WTC11 (cell line): ENCODE data around the gene CLNK. TPM values are rescaled to one million over a fixed set of nuclear protein-coding genes. Genes with fewer than 3 reads are reported as not detected.

ENCODE experiments used
- ATAC-seq: fragments of 200-7000 bp; cut with Tn5 transposase; 2 replicates; pipeline ENCODE4 v1.10.0; 2021; ENCODE audit warnings: mild to moderate bottlenecking, moderate library complexity
- CTCF ChIA-PET: fragments of 300-600 bp; sonication (Branson Sonifier 250); formaldehyde crosslinking; loops from one replicate; lab custom pipeline; 2021; ENCODE audit warnings: antibody characterized with exemption; lab: Charles Lee
- POLR2A ChIA-PET: fragments of 350-600 bp; sonication (Branson Sonifier 250); formaldehyde crosslinking; loops from one replicate; lab custom pipeline; 2021; ENCODE audit warnings: antibody characterized with exemption; lab: Charles Lee
- DNase-seq: peaks from one replicate; pipeline ENCODE4 v3.0.0; 2021; ENCODE audit warnings: low spot score
- H3K27ac Mint-ChIP-seq: 2 replicates; pipeline ENCODE4 v1.8.0; 2021; ENCODE audit warnings: mixed read lengths
- H3K27me3 Mint-ChIP-seq: 2 replicates; pipeline ENCODE4 v1.8.0; 2021; ENCODE audit warnings: low read depth, mild to moderate bottlenecking, moderate library complexity, mixed read lengths
- H3K36me3 Mint-ChIP-seq: 2 replicates; pipeline ENCODE4 v1.8.0; 2021; ENCODE audit warnings: mixed read lengths
- H3K4me1 Mint-ChIP-seq: 2 replicates; pipeline ENCODE4 v1.8.0; 2022; ENCODE audit warnings: mixed read lengths
- H3K4me3 Mint-ChIP-seq: 2 replicates; pipeline ENCODE4 v1.8.0; 2021; ENCODE audit warnings: mild to moderate bottlenecking, moderate library complexity, mixed read lengths
- H3K9me3 Mint-ChIP-seq: 2 replicates; pipeline ENCODE4 v1.8.0; 2021; ENCODE audit warnings: mixed read lengths
- ARID4B ChIP-seq: sonication (generic); formaldehyde crosslinking; IDR thresholded peaks from 2 replicates; pipeline ENCODE4 v1.8.0; 2023; ENCODE audit warnings: missing genetic modification reagents, mild to moderate bottlenecking, borderline replicate concordance
- CDX4 ChIP-seq: fragments of 250-450 bp; sonication (Bioruptor Pico); IDR thresholded peaks from 2 replicates; pipeline ENCODE4 v1.9.0; 2021; ENCODE audit warnings: moderate library complexity, mild to moderate bottlenecking, inconsistent platforms, borderline replicate concordance
- FOXP1 ChIP-seq: sonication (generic); formaldehyde crosslinking; IDR thresholded peaks from 2 replicates; pipeline ENCODE4 v1.8.0; 2022; ENCODE audit warnings: missing genetic modification reagents, mild to moderate bottlenecking, moderate library complexity, borderline replicate concordance
- GABPB1 ChIP-seq: sonication (generic); formaldehyde crosslinking; IDR thresholded peaks from 2 replicates; pipeline ENCODE4 v1.8.1; 2023; ENCODE audit warnings: mild to moderate bottlenecking, missing genetic modification reagents
- GRHL2 ChIP-seq: fragments of 250-450 bp; sonication (Bioruptor Pico); IDR thresholded peaks from 2 replicates; pipeline ENCODE4 v1.8.0; 2022; ENCODE audit warnings: mild to moderate bottlenecking, moderate library complexity; ENCODE audit not compliant: insufficient replicate concordance, severe bottlenecking
- GTF2I ChIP-seq: fragments of 250-450 bp; sonication (Bioruptor Pico); conservative IDR thresholded peaks from 2 replicates; pipeline ENCODE4 v1.4.0; 2021; ENCODE audit warnings: mild to moderate bottlenecking
- IRF2 ChIP-seq: sonication (generic); formaldehyde crosslinking; IDR thresholded peaks from 2 replicates; pipeline ENCODE4 v1.8.0; 2022; ENCODE audit warnings: low read depth, missing genetic modification reagents, borderline replicate concordance
- MAX ChIP-seq: sonication (generic); formaldehyde crosslinking; IDR thresholded peaks from 2 replicates; pipeline ENCODE4 v1.8.0; 2022; ENCODE audit warnings: mild to moderate bottlenecking, missing genetic modification reagents
- MXD4 ChIP-seq: fragments of 250-450 bp; sonication (Bioruptor Pico); IDR thresholded peaks from 2 replicates; pipeline ENCODE4 v1.8.0; 2021; ENCODE audit warnings: mild to moderate bottlenecking, moderate library complexity, borderline replicate concordance
- MYBL2 ChIP-seq: sonication (generic); formaldehyde crosslinking; IDR thresholded peaks from 2 replicates; pipeline ENCODE4 v1.8.1; 2023; ENCODE audit warnings: mild to moderate bottlenecking, moderate library complexity, missing genetic modification reagents
- NFE2L1 ChIP-seq: sonication (generic); formaldehyde crosslinking; IDR thresholded peaks from 2 replicates; pipeline ENCODE4 v1.8.1; 2023; ENCODE audit warnings: missing genetic modification reagents
- NFYB ChIP-seq: sonication (generic); formaldehyde crosslinking; conservative IDR thresholded peaks from 2 replicates; pipeline ENCODE4 v1.8.0; 2022; ENCODE audit warnings: low read depth, missing genetic modification reagents
- NR1H2 ChIP-seq: sonication (generic); formaldehyde crosslinking; IDR thresholded peaks from 2 replicates; pipeline ENCODE4 v1.9.0; 2021; ENCODE audit warnings: mild to moderate bottlenecking, moderate library complexity, missing genetic modification reagents
- OVOL2 ChIP-seq: fragments of 250-450 bp; sonication (Bioruptor Pico); IDR thresholded peaks from 2 replicates; pipeline ENCODE4 v1.9.0; 2021; ENCODE audit warnings: mild to moderate bottlenecking, borderline replicate concordance
- PREB ChIP-seq: sonication (generic); formaldehyde crosslinking; IDR thresholded peaks from 2 replicates; pipeline ENCODE4 v1.8.1; 2022; ENCODE audit warnings: mild to moderate bottlenecking, missing genetic modification reagents, moderate library complexity, borderline replicate concordance
- PRRX2 ChIP-seq: fragments of 250-450 bp; sonication (Bioruptor Pico); IDR thresholded peaks from 2 replicates; pipeline ENCODE4 v1.8.0; 2021; ENCODE audit warnings: mild to moderate bottlenecking
- RELA ChIP-seq: sonication (generic); formaldehyde crosslinking; IDR thresholded peaks from 2 replicates; pipeline ENCODE4 v1.8.1; 2022; ENCODE audit warnings: missing genetic modification reagents, mild to moderate bottlenecking, borderline replicate concordance
- TEAD1 ChIP-seq: sonication (generic); formaldehyde crosslinking; IDR thresholded peaks from 2 replicates; pipeline ENCODE4 v1.8.0; 2022; ENCODE audit warnings: mild to moderate bottlenecking, missing genetic modification reagents
- USF2 ChIP-seq: sonication (generic); formaldehyde crosslinking; IDR thresholded peaks from 2 replicates; pipeline ENCODE4 v1.8.1; 2023; ENCODE audit warnings: mild to moderate bottlenecking, missing genetic modification reagents, moderate library complexity
- ZBTB43 ChIP-seq: sonication (generic); formaldehyde crosslinking; IDR thresholded peaks from 2 replicates; pipeline ENCODE4 v1.8.1; 2023; ENCODE audit warnings: mild to moderate bottlenecking, missing genetic modification reagents
- ZNF263 ChIP-seq: sonication (generic); formaldehyde crosslinking; IDR thresholded peaks from 2 replicates; pipeline ENCODE4 v1.8.1; 2022; ENCODE audit warnings: low read depth, mild to moderate bottlenecking, moderate library complexity, missing genetic modification reagents
- ZNF532 ChIP-seq: fragments of 250-450 bp; sonication (Bioruptor Pico); IDR thresholded peaks from 2 replicates; pipeline ENCODE4 v1.9.0; 2021; ENCODE audit warnings: mild to moderate bottlenecking, borderline replicate concordance
- total RNA-seq: library from RNA; stranded (reverse); gene quantifications from 3 replicates; pipeline ENCODE4 v1.2.3, GENCODE V29; 2021

The CLNK gene
- total RNA-seq, 1 experiment from 2014 or later = not detected

GRCh38 chr4:10655968-10656367, 28.6 kb downstream of the CLNK start:
- H3K36me3 Mint-ChIP-seq = peaks cover 49% of the 10 kb centered on the region
- no peak overlapping the region for H3K27ac Mint-ChIP-seq
- H3K4me3 Mint-ChIP-seq = no peak overlapping the region
- H3K4me1 Mint-ChIP-seq = no peaks in the 10 kb centered on the region
- peaks cover 69% of the 10 kb centered on the region for H3K9me3 Mint-ChIP-seq
- peaks cover 7% of the 10 kb centered on the region; the same call in 1 of the 2 replicates for H3K27me3 Mint-ChIP-seq
- no peak for ATAC-seq
- TF ChIP-seq ZBTB43 (no peak), RELA (CRISPR knock-in tag) (no peak), MYBL2 (CRISPR knock-in tag) (no peak), CDX4 (CRISPR knock-in tag) (no peak), NFE2L1 (CRISPR knock-in tag) (no peak), NFYB (CRISPR knock-in tag) (no peak), TEAD1 (CRISPR knock-in tag) (no peak), ZNF263 (no peak), GABPB1 (CRISPR knock-in tag) (no peak), MXD4 (CRISPR knock-in tag) (no peak), MAX (CRISPR knock-in tag) (no peak)
- TF ChIP-seq, all 79 proteins: peak for 0
- DNase-seq = no peak
- ChIA-PET CTCF (interaction anchor here (0.6 kb wide), 1 partner anchor 349 kb away, joined by 5 read pairs; no protein-coding TSS in a partner anchor), POLR2A (no interaction called here)

GRCh38 chr4:10648479-10648878, 36.1 kb downstream of the CLNK start:
- H3K27ac Mint-ChIP-seq = no peak overlapping the region
- TF ChIP-seq MAX (CRISPR knock-in tag) (no peak), ZNF532 (CRISPR knock-in tag) (no peak), OVOL2 (CRISPR knock-in tag) (no peak), PREB (CRISPR knock-in tag) (no peak), GRHL2 (CRISPR knock-in tag) (no peak), NR1H2 (CRISPR knock-in tag) (no peak), PRRX2 (CRISPR knock-in tag) (no peak), FOXP1 (no peak), ARID4B (CRISPR knock-in tag) (no peak), GTF2I (CRISPR knock-in tag) (no peak), ZNF263 (no peak), USF2 (CRISPR knock-in tag) (no peak), IRF2 (CRISPR knock-in tag) (no peak)

More at GRCh38 chr4:10648479-10648878, 36.1 kb downstream of the CLNK start:
- DNase-seq (no peak), ATAC-seq (no peak)
- POLR2A ChIA-PET = no interaction called here
- no peak overlapping the region for H3K4me3 Mint-ChIP-seq
- CTCF ChIA-PET = no interaction called here
- no peaks in the 10 kb centered on the region for H3K4me1 Mint-ChIP-seq
- peaks cover 11% of the 10 kb centered on the region for H3K27me3 Mint-ChIP-seq
- H3K36me3 Mint-ChIP-seq = peaks cover 54% of the 10 kb centered on the region
- H3K9me3 Mint-ChIP-seq = peaks cover 65% of the 10 kb centered on the region
